Measurements from ENCODE around the gene CYP17A1.

DNA sequence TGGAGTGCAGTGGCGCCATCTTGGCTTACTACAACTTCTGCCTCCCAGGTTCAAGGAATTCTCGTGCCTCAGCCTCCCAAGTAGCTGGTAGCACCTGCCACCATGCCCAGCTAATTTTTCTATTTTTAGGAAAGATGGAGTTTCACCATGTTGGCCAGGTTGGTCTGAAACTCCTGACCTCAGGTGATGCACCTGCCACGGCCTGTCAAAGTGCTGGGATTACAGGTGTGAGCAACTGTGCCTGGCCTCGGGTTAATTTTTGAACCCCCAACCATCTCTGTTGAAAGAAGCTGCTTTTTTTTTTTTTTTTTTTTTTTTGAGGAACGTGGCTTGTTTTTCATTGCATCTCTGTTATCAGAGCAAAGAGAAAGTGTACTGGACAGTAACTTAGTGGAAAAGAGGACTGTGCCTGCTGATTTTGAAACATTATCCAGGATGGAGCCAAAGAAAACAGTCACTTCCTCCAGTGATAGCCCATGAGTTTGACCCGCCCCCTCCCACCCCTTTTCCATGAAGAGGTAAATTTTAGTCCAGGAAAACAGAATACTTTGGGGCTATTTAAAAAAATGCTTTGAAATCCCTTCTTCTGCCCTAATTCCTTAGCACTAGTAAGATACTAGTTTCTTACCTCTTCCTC, 55.2 kb downstream of the CYP17A1 start:
- TF ChIP-seq POLR2A (IDR thresholded peaks at IDR 0.05; ENCODE audit: low read length) = no peak
- no peak for TF ChIP-seq GATA1 (IDR thresholded peaks at IDR 0.05; ENCODE audit: low read depth, low read length)

Data from erythroblast (primary cell).